ENCODE results near the gene ATCAY. TPM values are rescaled to one million over a fixed set of nuclear protein-coding genes. Genes with fewer than 3 reads are reported as not detected.
"Not testable (repeated sequence)": the region's sequence is repeated elsewhere in the genome, so short reads cannot be mapped to it uniquely, and the experiment has no call there.

Gene ATCAY
- total and polyA plus RNA-seq, 2 experiments from 2014 or later = not detected

DNA sequence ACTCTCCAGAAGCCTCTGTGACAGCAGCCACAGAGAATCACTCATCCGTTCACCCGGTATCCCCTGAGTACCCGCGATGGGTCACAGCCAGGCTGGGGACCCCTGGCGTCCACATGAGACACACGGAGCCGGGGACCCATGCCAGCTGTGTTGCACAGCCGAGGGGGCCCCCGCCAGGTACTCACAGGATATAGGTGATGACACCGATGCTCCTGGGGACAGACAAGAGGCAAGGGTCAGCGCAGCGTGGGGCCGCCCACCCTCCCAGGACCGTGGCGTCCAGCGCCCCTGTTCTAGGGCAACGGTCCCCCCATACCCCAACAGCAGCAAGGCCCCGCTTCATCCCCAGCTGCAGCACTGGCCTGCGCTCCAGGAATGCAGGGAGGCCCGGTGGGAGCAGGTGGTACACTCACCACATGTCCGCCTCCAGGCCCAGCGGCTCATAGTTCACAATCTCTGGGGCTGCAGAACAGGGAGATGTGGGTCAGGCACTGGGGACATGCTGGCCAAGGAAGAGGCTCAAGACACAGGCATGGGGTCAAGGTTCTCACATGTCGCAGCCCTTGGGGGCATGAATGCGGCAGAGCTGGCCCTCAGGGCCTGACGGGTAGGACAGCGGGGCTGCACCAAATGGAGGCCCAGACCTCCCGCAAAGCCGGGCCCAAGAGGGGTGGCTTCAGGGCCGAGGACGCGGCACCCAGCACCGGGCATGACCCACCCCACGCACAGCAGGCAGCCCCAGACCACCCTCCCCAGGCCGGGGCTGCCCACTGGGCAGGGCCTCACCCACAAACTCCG, 83.2 kb downstream of the ATCAY start:
- Histone ChIP-seq H3K27ac (no peak overlapping the region), H3K9ac (no peak overlapping the region), H4K20me1 (ENCODE audit: insufficient read depth) (no peaks in the 10 kb centered on the region; the same call in 1 of the 2 replicates), H3K79me2 (ENCODE audit: insufficient read depth) (peaks cover 89% of the 10 kb centered on the region), H2AFZ (no peak overlapping the region), H3F3A (ENCODE audit: insufficient read depth) (peaks cover 13% of the 10 kb centered on the region), H3K4me1 (ENCODE audit: insufficient read depth) (peaks cover 17% of the 10 kb centered on the region), H3K4me3 (no peak overlapping the region), H3K4me2 (ENCODE audit: unreplicated experiment) (no peak overlapping the region), H3K27me3 (replicated peaks; ENCODE audit: insufficient read depth) (no peaks in the 10 kb centered on the region), H3K9me2 (ENCODE audit: insufficient read depth) (no peaks in the 10 kb centered on the region), H3K36me3 (ENCODE audit: low read depth) (peaks cover 35% of the 10 kb centered on the region; the same call in 1 of the 2 replicates), H3K9me3 (ENCODE audit: low read depth) (no peaks in the 10 kb centered on the region)
- 92% methylated on average over 24 to 25 of the region's 35 CpGs for WGBS, 2 experiments (ENCODE audit: low coverage in 1 of 2, low lambda C conversion rate in 2 of 2, missing lambda C conversion rate in 2 of 2)
- DNase-seq = no peak
- in situ Hi-C loops (cut with MboI) = no loop called here
- no peak for TF ChIP-seq EZH2phosphoT487 (IDR thresholded peaks at IDR 0.05; ENCODE audit: insufficient read depth, low read depth)
- TF ChIP-seq EZH2 (IDR thresholded peaks at IDR 0.05; ENCODE audit: insufficient read depth, poor library complexity, severe bottlenecking) = no peak

DNA sequence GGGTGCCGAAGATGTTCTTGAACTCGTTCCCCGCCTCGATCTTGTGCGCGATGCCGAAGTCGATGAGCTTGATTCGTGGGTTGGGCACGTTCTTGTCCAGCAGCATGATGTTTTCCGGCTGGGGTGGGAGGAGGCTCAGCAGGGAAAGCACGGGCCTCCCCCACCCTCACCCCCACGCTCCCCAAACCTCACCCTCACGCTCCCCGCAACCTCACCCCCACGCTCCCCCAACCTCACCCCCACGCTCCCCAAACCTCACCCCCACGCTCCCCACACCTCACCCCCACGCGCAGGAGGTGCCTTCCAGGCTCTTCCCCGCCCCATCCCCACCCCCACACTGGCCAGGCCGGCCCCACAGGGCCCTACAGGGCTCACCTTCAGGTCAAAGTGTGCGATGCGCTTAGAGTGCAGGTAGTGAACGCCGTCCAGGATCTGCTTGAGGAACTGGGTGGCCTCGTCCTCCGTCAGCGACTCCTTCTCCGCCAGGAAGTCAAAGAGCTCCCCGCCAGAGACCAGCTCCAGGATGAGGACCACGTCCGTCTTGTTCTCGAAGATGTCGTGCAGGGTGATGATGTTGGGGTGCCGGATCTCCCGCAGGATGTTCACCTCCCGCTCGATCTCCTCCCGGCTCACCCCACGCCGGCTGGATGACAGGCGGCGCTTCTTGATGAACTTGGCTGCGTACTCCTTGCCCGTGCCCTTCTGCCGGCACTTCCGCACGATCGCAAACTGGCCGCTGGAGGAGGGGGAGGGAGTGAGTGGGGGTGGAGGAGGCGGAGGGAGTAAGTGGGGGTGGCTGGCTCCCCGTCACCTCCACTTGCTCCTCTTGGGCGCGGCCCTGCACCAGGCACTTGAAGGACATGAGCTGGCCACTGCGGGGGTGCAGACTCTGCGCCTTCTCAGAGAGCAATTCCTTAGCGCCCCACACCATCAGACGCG, 84.0 kb downstream of the ATCAY start:
- H3K9me2 ChIP-seq (ENCODE audit: insufficient read depth) = no peaks in the 10 kb centered on the region
- H3K9me3 ChIP-seq (ENCODE audit: low read depth) = no peaks in the 10 kb centered on the region
- in situ Hi-C loops (cut with MboI) = no loop called here
- H3F3A ChIP-seq (ENCODE audit: insufficient read depth) = peaks cover 21% of the 10 kb centered on the region
- H3K36me3 ChIP-seq (ENCODE audit: low read depth) = peaks cover 35% of the 10 kb centered on the region; the same call in 1 of the 2 replicates
- H3K4me3 ChIP-seq = no peak overlapping the region
- H4K20me1 ChIP-seq (ENCODE audit: insufficient read depth) = no peaks in the 10 kb centered on the region; the same call in 1 of the 2 replicates
- DNase-seq = no peak
- no peak overlapping the region for H3K9ac ChIP-seq
- peaks cover 86% of the 10 kb centered on the region for H3K79me2 ChIP-seq (ENCODE audit: insufficient read depth)
- no peak overlapping the region for H3K4me2 ChIP-seq (ENCODE audit: unreplicated experiment)
- TF ChIP-seq EZH2phosphoT487 (IDR thresholded peaks at IDR 0.05; ENCODE audit: insufficient read depth, low read depth) (no peak), EZH2 (IDR thresholded peaks at IDR 0.05; ENCODE audit: insufficient read depth, poor library complexity, severe bottlenecking) (no peak)
- no peaks in the 10 kb centered on the region for H3K27me3 ChIP-seq (replicated peaks; ENCODE audit: insufficient read depth)
- no peak overlapping the region for H2AFZ ChIP-seq
- H3K4me1 ChIP-seq (ENCODE audit: insufficient read depth) = peaks cover 23% of the 10 kb centered on the region
- no peak overlapping the region for H3K27ac ChIP-seq
- WGBS, 2 experiments (ENCODE audit: low coverage in 1 of 2, low lambda C conversion rate in 2 of 2, missing lambda C conversion rate in 2 of 2) = 88 to 94% methylated on average over 34 to 60 of the region's 60 CpGs

DNA sequence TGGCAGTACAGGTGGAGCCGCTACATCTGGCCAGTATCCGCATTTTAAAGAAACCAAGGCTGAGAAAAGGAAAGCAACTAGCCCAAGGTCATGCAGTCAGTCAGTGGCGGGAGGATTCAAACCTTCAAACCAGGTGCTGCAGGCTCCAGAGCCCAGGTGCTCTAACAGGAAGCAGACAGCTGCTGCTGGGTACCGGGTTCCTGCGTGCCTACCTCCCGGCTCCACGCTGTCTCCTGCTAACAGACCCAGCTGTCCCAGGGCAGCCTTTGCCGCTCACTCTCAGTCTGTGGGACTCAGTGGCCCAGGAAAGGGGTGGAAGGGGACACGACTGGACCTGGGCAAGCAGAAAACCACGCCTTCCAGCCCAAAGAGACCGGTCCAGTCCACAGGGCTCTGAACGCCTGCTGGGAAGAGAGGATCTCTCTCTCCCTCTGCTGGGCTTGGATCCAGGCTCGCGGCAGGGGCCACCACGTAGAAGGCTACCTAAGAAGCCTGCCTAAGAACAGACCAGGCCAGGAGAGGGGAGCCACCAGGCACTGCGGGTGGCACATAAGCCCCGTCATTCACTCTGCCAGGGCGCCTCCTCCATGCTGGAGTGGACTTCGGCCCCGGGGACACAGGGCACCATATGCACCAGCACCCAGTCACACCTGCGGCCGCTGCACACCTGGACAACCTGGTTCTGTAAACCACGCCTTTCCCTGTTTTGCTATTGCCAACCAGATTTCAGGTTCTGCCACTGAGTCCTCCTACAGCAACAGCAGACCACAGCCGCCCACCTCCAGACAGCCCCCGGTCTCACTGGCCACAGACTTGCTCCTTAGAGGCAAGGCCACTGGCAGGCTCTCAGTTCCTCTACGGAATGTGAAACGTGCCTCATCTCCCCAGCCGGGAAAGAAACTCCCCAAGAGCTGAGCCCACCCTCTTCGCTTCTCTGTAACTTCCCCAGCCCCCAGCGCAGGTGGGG, 85.8 kb downstream of the ATCAY start:
- no peaks in the 10 kb centered on the region; the same call in 1 of the 2 replicates for H4K20me1 ChIP-seq (ENCODE audit: insufficient read depth)
- H3K4me1 ChIP-seq (ENCODE audit: insufficient read depth) = peaks cover 23% of the 10 kb centered on the region
- H2AFZ ChIP-seq = no peak overlapping the region
- H3K79me2 ChIP-seq (ENCODE audit: insufficient read depth) = peaks cover 83% of the 10 kb centered on the region
- no peaks in the 10 kb centered on the region for H3K9me3 ChIP-seq (ENCODE audit: low read depth)
- H3K27me3 ChIP-seq (replicated peaks; ENCODE audit: insufficient read depth) = no peaks in the 10 kb centered on the region
- peak overlapping the region; percentile 95; the same call in 1 of the 2 replicates for H3K27ac ChIP-seq
- 86 to 88% methylated on average over 30 of the region's 30 CpGs for WGBS, 2 experiments (ENCODE audit: low coverage in 1 of 2, low lambda C conversion rate in 2 of 2, missing lambda C conversion rate in 2 of 2)
- H3K4me3 ChIP-seq = no peak overlapping the region
- no peak overlapping the region for H3K4me2 ChIP-seq (ENCODE audit: unreplicated experiment)
- peaks cover 29% of the 10 kb centered on the region for H3F3A ChIP-seq (ENCODE audit: insufficient read depth)
- peaks cover 28% of the 10 kb centered on the region; the same call in 1 of the 2 replicates for H3K36me3 ChIP-seq (ENCODE audit: low read depth)
- no peak overlapping the region for H3K9ac ChIP-seq
- no peaks in the 10 kb centered on the region for H3K9me2 ChIP-seq (ENCODE audit: insufficient read depth)
- no peak for DNase-seq
- in situ Hi-C loops (cut with MboI) = no loop called here
- TF ChIP-seq EZH2 (IDR thresholded peaks at IDR 0.05; ENCODE audit: insufficient read depth, poor library complexity, severe bottlenecking) (no peak), EZH2phosphoT487 (IDR thresholded peaks at IDR 0.05; ENCODE audit: insufficient read depth, low read depth) (no peak)

DNA sequence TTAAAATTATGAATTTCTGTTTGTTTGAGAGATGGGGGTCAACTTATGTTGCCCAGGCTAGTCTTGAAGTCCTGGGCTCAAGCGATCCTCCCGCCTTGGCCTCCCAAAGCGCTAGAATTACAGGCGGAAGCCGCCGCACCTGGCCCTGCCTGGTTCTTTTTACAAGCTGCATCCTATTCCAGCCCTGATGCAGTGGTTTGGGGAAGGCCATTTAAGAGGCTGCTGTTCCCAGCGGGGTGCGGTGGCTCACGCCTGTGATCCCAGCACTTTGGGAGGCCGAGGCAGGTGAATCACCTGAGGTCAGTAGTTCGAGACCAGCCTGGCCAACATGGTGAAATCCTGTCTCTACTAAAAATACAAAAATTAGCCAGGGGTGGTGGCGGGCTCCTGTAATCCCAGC, 87.5 kb downstream of the ATCAY start:
- Histone ChIP-seq H3K4me3 (peak overlapping the region; percentile 45), H3K79me2 (ENCODE audit: insufficient read depth) (peaks cover 66% of the 10 kb centered on the region), H3K27ac (peak overlapping the region; percentile 95), H3K9ac (peak overlapping the region; percentile 57), H3K36me3 (ENCODE audit: low read depth) (peaks cover 16% of the 10 kb centered on the region; the same call in 1 of the 2 replicates), H3K4me2 (ENCODE audit: unreplicated experiment) (peak overlapping the region; percentile 46), H3K4me1 (ENCODE audit: insufficient read depth) (peaks cover 23% of the 10 kb centered on the region), H3F3A (ENCODE audit: insufficient read depth) (peaks cover 44% of the 10 kb centered on the region)
- in situ Hi-C loops (cut with MboI); H4K20me1 ChIP-seq (ENCODE audit: insufficient read depth); H3K9me2 ChIP-seq (ENCODE audit: insufficient read depth); DNase-seq; H3K27me3 ChIP-seq (replicated peaks; ENCODE audit: insufficient read depth); H2AFZ ChIP-seq; H3K9me3 ChIP-seq (ENCODE audit: low read depth): not testable (repeated sequence)
- 74 to 76% methylated on average over 12 of the region's 12 CpGs for WGBS, 2 experiments (ENCODE audit: low coverage in 1 of 2, low lambda C conversion rate in 2 of 2, missing lambda C conversion rate in 2 of 2)

All from GM23248 (cell line).